ENCODE results near the gene TMEM54. TPM values are rescaled to one million over a fixed set of nuclear protein-coding genes. Genes with fewer than 3 reads are reported as not detected.
A peak's percentile ranks its signal among the peaks of the same experiment; 100 is the strongest.

The TMEM54 gene
- total RNA-seq, 4 donors from 2014 or later, result 151 to 255 (median 178) TPM

DNA sequence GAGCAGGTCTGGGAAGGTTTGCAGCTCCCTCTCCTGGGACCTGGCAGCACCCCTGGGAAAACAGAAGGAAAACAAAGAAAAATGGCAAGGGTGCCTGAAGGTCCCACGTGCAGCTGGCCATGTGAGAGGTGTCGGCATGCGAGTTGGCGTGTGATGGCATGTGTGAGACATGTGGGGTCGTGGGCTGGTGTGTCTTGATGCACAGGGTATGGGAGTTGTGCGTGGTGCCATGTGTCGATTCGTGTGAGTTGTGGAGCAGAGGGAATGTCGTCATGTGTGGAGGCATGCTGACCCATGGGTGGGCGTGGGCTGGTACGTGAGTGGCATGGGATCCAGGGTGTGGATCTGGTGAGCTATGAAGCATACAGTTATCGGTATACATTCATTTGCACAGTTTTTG lies 13.6 kb downstream of the TMEM54 start:
- H3K27me3 ChIP-seq, result peaks cover 7 to 89% (median 15%) of the 10 kb centered on the region in 4 donors
- no peaks in the 10 kb centered on the region for H3K36me3 ChIP-seq
- no peak overlapping the region for H3K27ac ChIP-seq
- no peak for DNase-seq
- WGBS, 2 donors, result 65 to 68% methylated on average over 12 of the region's 12 CpGs
- H3K9me3 ChIP-seq, result no peaks in the 10 kb centered on the region
- peaks cover 0 to 19% (median 8%) of the 10 kb centered on the region in 3 donors for H3K4me1 ChIP-seq
- no peak overlapping the region for H3K4me3 ChIP-seq
- intact Hi-C loops (cut with DNase I), result no loop called here
- no peak for TF ChIP-seq POLR2A (IDR thresholded peaks at IDR 0.05)
- TF ChIP-seq, protein P1, sequence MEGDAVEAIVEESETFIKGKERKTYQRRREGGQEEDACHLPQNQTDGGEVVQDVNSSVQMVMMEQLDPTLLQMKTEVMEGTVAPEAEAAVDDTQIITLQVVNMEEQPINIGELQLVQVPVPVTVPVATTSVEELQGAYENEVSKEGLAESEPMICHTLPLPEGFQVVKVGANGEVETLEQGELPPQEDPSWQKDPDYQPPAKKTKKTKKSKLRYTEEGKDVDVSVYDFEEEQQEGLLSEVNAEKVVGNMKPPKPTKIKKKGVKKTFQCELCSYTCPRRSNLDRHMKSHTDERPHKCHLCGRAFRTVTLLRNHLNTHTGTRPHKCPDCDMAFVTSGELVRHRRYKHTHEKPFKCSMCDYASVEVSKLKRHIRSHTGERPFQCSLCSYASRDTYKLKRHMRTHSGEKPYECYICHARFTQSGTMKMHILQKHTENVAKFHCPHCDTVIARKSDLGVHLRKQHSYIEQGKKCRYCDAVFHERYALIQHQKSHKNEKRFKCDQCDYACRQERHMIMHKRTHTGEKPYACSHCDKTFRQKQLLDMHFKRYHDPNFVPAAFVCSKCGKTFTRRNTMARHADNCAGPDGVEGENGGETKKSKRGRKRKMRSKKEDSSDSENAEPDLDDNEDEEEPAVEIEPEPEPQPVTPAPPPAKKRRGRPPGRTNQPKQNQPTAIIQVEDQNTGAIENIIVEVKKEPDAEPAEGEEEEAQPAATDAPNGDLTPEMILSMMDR (IDR thresholded peaks at IDR 0.05), result no peak

DNA sequence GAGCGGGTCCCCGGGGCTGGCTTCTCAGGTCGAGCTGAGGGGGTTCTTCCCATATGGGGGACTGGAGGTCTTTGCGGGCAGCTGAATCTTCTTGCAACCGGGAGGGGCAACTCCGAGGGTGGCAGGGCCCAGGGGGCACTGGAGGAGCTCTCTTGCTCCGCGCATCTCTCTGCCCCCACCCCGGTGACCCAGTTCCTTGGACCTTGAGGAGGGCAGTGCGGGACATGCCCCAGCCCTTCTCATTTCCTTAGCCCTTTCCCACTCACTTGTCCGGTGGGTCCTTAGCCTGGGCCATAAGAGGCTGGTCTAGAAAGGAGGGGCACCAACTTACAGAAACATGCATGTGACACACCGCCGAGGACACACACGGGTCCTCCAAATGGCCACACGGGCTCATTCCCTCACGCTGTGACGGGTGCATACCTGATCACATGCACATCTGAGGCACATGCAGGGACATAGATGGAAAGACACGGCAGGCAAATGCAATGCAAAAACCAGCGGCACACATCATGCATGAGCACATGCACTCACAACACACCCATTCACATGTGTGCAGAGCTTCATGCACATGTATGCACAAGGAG lies 14.3 kb downstream of the TMEM54 start:
- 51 to 60% methylated on average over 1 to 8 of the region's 19 CpGs for WGBS, 2 donors
- Histone ChIP-seq H3K9me3 (no peaks in the 10 kb centered on the region), H3K27ac (no peak overlapping the region), H3K27me3 (peaks cover 7 to 82% (median 15%) of the 10 kb centered on the region in 4 donors), H3K4me1 (peaks cover 3 to 23% (median 11%) of the 10 kb centered on the region in 3 donors), H3K4me3 (no peak overlapping the region), H3K36me3 (no peaks in the 10 kb centered on the region)
- TF ChIP-seq, protein P1 (IDR thresholded peaks at IDR 0.05), result no peak
- no peak for TF ChIP-seq POLR2A (IDR thresholded peaks at IDR 0.05)
- intact Hi-C loops (cut with DNase I), result no loop called here
- no peak for DNase-seq

DNA sequence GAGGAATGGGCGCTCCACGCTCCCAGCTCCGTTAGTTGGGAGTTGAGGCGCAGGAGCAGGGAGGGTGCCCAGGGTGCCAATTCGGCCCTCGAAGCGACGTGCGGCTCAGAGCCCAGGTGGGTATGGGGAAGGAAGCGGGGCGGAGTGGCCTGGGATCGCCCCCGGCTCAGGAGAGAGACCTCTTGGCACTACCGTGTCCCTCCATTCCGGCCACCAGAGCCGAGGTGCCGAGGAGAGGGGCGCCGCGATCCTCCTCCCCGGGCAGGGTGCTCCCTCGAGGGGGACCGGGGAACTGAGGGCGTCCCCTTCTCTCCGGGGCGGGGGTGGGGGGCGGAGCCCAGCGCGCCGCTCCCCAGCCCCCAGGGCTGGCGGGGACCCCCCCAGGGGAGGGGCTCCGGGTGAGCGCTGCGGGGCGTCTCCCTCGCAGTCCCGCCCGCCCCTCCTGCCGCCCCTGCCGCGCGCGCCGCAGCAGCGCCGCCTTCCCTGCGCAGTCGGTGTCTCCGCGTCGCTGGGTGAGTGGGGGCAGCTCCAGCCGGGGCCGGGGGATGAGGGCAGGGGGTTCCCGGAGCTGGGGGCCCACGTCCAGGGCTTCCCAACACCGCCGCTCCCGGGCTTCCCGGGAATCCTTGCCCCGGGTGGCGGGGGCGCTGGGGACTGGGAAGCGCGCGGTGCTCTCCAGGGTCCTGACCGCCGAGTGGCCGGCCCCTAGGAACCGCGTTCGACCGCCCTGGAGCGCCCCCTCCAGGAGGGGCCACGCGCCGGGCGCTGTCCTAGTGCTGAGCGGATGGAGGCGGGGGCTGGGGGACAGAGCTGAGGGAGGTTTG lies 15.0 kb downstream of the TMEM54 start, which contains the start of gene HPCA:
Gene HPCA (plus strand): TSS at position 488 of the 824 bp plus-strand sequence. CDS start 2,408 bp downstream, outside the sequence.
- Histone ChIP-seq H3K4me1 (peaks cover 3 to 28% (median 11%) of the 10 kb centered on the region in 3 donors), H3K36me3 (no peaks in the 10 kb centered on the region), H3K9me3 (no peaks in the 10 kb centered on the region), H3K4me3 (peak within 1 kb of the TSS in 2 of 4 donors; percentile 29 to 48), H3K27me3 (peaks cover 7 to 75% (median 15%) of the 10 kb centered on the region in 4 donors), H3K27ac (no peak within 1 kb of the TSS)
- intact Hi-C loops (cut with DNase I), result no loop called here
- DNase-seq, result no peak
- TF ChIP-seq POLR2A (IDR thresholded peaks at IDR 0.05), result no peak
- TF ChIP-seq, protein P1 (IDR thresholded peaks at IDR 0.05), result peak in 4 of 6 experiments; percentile 15 to 48 (median 28)
- 12% methylated on average over 9 of the region's 79 CpGs; no CpG with 5 or more reads in 1 of the 2 donors for WGBS, 2 donors

DNA sequence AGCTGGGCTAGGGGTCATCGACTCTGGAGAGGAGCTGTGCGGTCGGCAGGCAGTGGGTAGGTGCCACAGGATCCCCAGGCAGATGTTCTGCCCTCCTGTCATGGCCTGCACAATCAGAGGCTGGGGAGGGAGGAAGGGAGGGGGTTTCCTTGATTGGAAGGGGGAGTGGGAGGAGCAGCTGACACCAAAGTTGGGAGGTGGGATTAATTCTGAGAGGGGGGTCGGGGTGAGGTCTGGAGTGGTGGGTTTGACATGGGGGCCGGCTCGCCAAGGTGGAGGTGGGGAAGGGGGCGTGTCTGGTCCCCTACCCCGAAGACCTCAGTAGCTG lies 15.5 kb downstream of the TMEM54 start:
- intact Hi-C loops (cut with DNase I), result no loop called here
- 16 to 19% methylated on average over 6 to 8 of the region's 8 CpGs for WGBS, 2 donors

More for the DNA sequence above, 15.5 kb downstream of the TMEM54 start:
- H3K36me3 ChIP-seq, result no peaks in the 10 kb centered on the region
- DNase-seq, result no peak
- peaks cover 7 to 69% (median 15%) of the 10 kb centered on the region in 4 donors for H3K27me3 ChIP-seq
- H3K27ac ChIP-seq, result no peak overlapping the region
- TF ChIP-seq, protein P1 (IDR thresholded peaks at IDR 0.05), result no peak
- TF ChIP-seq POLR2A (IDR thresholded peaks at IDR 0.05), result no peak
- no peak overlapping the region for H3K4me3 ChIP-seq
- peaks cover 3 to 28% (median 11%) of the 10 kb centered on the region in 3 donors for H3K4me1 ChIP-seq
- no peaks in the 10 kb centered on the region for H3K9me3 ChIP-seq

Data from esophagus squamous epithelium (tissue), 5 donors.